PC-3 (cell line): ENCODE results near the gene SLC25A21.

ENCODE experiments used
- CTCF ChIP-seq: fragments of 300-600 bp; sonication (generic); conservative IDR thresholded peaks from 2 replicates; pipeline ENCODE4 v1.5.1; 2017; ENCODE audit warnings: antibody characterized with exemption, low read depth, mild to moderate bottlenecking, low read length
- EZH2phosphoT487 ChIP-seq: fragments of 300-600 bp; sonication (generic); IDR thresholded peaks from 2 replicates; pipeline ENCODE4 v1.6.1; 2018; ENCODE audit warnings: mild to moderate bottlenecking, antibody characterized with exemption, low read length, borderline replicate concordance

DNA sequence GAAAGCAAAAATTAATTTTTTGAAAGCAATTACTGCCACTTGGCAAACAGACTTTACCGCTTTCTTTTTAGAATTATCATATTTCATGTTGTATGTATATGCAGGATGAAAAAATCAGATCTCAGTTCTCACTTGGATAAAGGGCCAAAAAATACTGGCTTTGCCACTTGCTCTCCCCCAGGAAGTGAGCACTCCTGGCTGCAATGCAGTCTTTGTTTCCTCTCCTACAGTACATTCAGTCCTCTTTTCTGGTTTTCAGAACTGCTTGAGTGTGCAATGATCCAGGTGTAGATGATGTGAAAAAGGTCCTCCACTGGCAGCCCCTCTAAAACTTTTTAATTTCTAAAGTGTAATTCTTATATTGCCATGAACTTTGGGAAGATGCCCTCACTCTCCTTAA is 183.4 kb downstream of the SLC25A21 start:
- TF ChIP-seq CTCF (no peak), EZH2phosphoT487 (no peak)
